HG02759 (cell line): Measurements from ENCODE around the gene CD302.
A peak's percentile ranks its signal among the peaks of the same experiment; 100 is the strongest.
"Not testable (repeated sequence)": the region's sequence is repeated elsewhere in the genome, so short reads cannot be mapped to it uniquely, and the experiment has no call there.

Experiments used
- ATAC-seq: cut with Tn5 transposase; IDR thresholded peaks from one replicate; pipeline ENCODE4 v1.9.1; 2021; ENCODE audit warnings: mild to moderate bottlenecking, moderate library complexity; ENCODE audit not compliant: unreplicated experiment

CD302 gene

GRCh38 chr2:159797543-159798375 is at the start of gene CD302:
Gene CD302, minus strand, starts transcription at chr2:159798208. Its CDS starts 10 bp downstream, at chr2:159798198.
- ATAC-seq, result peak; percentile 83

GRCh38 chr2:159846564-159846963 is 48.6 kb upstream of the CD302 start:
- ATAC-seq, result no peak

- no peak for ATAC-seq
Measured at GRCh38 chr2:159840616-159841015, 42.6 kb upstream of the CD302 start.

- peak; percentile 48 for ATAC-seq
Measured at GRCh38 chr2:159832858-159833257, 34.9 kb upstream of the CD302 start.

GRCh38 chr2:159832026-159832425 is 34.0 kb upstream of the CD302 start:
- no peak for ATAC-seq

GRCh38 chr2:159829376-159829775 is 31.4 kb upstream of the CD302 start:
- no peak for ATAC-seq

GRCh38 chr2:159828738-159829137 is 30.7 kb upstream of the CD302 start:
- no peak for ATAC-seq

GRCh38 chr2:159822478-159822833 is 24.4 kb upstream of the CD302 start:
- not testable (repeated sequence) for ATAC-seq

GRCh38 chr2:159821775-159822477 is 23.9 kb upstream of the CD302 start:
- ATAC-seq, result not testable (repeated sequence)

- no peak for ATAC-seq
Measured at GRCh38 chr2:159818940-159819339, 20.9 kb upstream of the CD302 start.

GRCh38 chr2:159817283-159817682 is 19.3 kb upstream of the CD302 start:
- ATAC-seq, result no peak

GRCh38 chr2:159811232-159811631 is 13.2 kb upstream of the CD302 start:
- ATAC-seq, result no peak

- ATAC-seq, result no peak
Measured at GRCh38 chr2:159808032-159808425, 10.0 kb upstream of the CD302 start.

- ATAC-seq, result no peak
Measured at GRCh38 chr2:159807183-159808031, 9.4 kb upstream of the CD302 start.

GRCh38 chr2:159804941-159805340 is 6.9 kb upstream of the CD302 start:
- ATAC-seq, result no peak

- ATAC-seq, result no peak
Measured at GRCh38 chr2:159803235-159803962, 5.4 kb upstream of the CD302 start.

- no peak for ATAC-seq
Measured at GRCh38 chr2:159802673-159803072, 4.7 kb upstream of the CD302 start.

- no peak for ATAC-seq
Measured at GRCh38 chr2:159799833-159800232, 1.8 kb upstream of the CD302 start.

- no peak for ATAC-seq
Measured at GRCh38 chr2:159798376-159798725, 343 bp upstream of the CD302 start.

GRCh38 chr2:159797225-159797542 is 824 bp downstream of the CD302 start:
- no peak for ATAC-seq
